ENCODE measurements around the gene CDH4. TPM values are rescaled to one million over a fixed set of nuclear protein-coding genes. Genes with fewer than 3 reads are reported as not detected.

CDH4 gene
- total and polyA plus RNA-seq, 9 of the 15 experiments (the other 6 are each of a cell fraction or from before 2014, with no cell fraction given): 0.04 TPM; not detected in 8

- BruUV-seq (replicated peaks): no TSS peak
- no peak for DNase-seq (ENCODE audit: extremely low read depth in 1 of 4, low spot score in 3 of 4)
- 1% methylated on average over 15 of the region's 16 CpGs for WGBS (ENCODE audit: insufficient coverage, low coverage, missing lambda C conversion rate)
- Histone ChIP-seq H3K4me1 (replicated peaks in 1 of 2; ENCODE audit: control insufficient read depth in 2 of 2, insufficient read depth in 2 of 2, low read length in 2 of 2) (no peaks in the 10 kb centered on the region), H3K4me3 (no peak overlapping the region), H3K9ac (ENCODE audit: insufficient read depth in 1 of 2, low read depth in 2 of 2, low read length in 2 of 2) (no peak overlapping the region), H4K20me1 (replicated peaks; ENCODE audit: control insufficient read depth, insufficient read depth, low read length) (peaks cover 4% of the 10 kb centered on the region; the same call in 1 of the 2 replicates), H3K27ac (ENCODE audit: extremely low read depth, low read depth, low read length) (no peak overlapping the region), H2AFZ (ENCODE audit: low read depth, low read length) (no peak overlapping the region), H3K79me2 (ENCODE audit: control insufficient read depth, insufficient read depth, low read length) (no peaks in the 10 kb centered on the region), H3K4me2 (ENCODE audit: insufficient read depth, low read length) (no peak overlapping the region), H3K9me3 (replicated peaks; ENCODE audit: control insufficient read depth, insufficient read depth, low read depth, low read length) (no peaks in the 10 kb centered on the region), H3K27me3 (ENCODE audit: control insufficient read depth in 2 of 2, insufficient read depth in 2 of 2, low read length in 2 of 2) (peaks cover 0 to 34% of the 10 kb centered on the region in 2 experiments; a peak in 3 of 5 replicates), H3K9me1 (ENCODE audit: control insufficient read depth, insufficient read depth, low read length) (no peaks in the 10 kb centered on the region), H3K36me3 (ENCODE audit: control insufficient read depth, insufficient read depth, low read length) (no peaks in the 10 kb centered on the region)
- no peak for FAIRE-seq
- no peak for ATAC-seq
- ChIA-PET CTCF (ENCODE audit: low intra/inter-chr PET ratio) (no interaction called here), POLR2A (interaction anchor here (0.6 kb wide), 2 partner anchors 24 to 38 kb away, joined by 3 read pairs; no protein-coding TSS in a partner anchor)
- intact Hi-C loops (cut with micrococcal nuclease) (no loop called here), in situ Hi-C loops (cut with MboI) (no loop called here)
- TF ChIP-seq REST (IDR thresholded peaks at IDR 0.05; ENCODE audit: borderline replicate concordance) (no peak), REST (CRISPR knock-in tag; IDR thresholded peaks at IDR 0.05; ENCODE audit: low read depth) (no peak), ETV6 (IDR thresholded peaks at IDR 0.05; ENCODE audit: borderline replicate concordance in 1 of 2, low read depth in 2 of 2, low read length in 1 of 2) (no peak), ETV6 (CRISPR knock-in tag; IDR thresholded peaks at IDR 0.05; ENCODE audit: borderline replicate concordance) (no peak), XRCC4 (IDR thresholded peaks at IDR 0.05; ENCODE audit: extremely low read depth, insufficient read depth, insufficient read length) (no peak), RFX7 (CRISPR knock-in tag; IDR thresholded peaks at IDR 0.05) (no peak), JUN (IDR thresholded peaks at IDR 0.05; ENCODE audit: borderline replicate concordance, low read depth, low read length) (no peak), JUN (CRISPR knock-in tag; IDR thresholded peaks at IDR 0.05; ENCODE audit: borderline replicate concordance) (no peak), ZBTB49 (CRISPR knock-in tag; IDR thresholded peaks at IDR 0.05; ENCODE audit: borderline replicate concordance) (no peak), FOXJ3 (CRISPR knock-in tag; IDR thresholded peaks at IDR 0.05) (no peak), SRSF9 (IDR thresholded peaks at IDR 0.05; ENCODE audit: borderline replicate concordance, low read depth, low read length) (no peak), ZNF24 (IDR thresholded peaks at IDR 0.05) (no peak), JUNB (CRISPR knock-in tag; conservative IDR thresholded peaks at IDR 0.05) (no peak), SMARCA5 (IDR thresholded peaks at IDR 0.05) (no peak)
Measured at GRCh38 chr20:61600016-61600415, 348.0 kb downstream of the CDH4 start.
